ENCODE results near the gene GCAT.

DNA sequence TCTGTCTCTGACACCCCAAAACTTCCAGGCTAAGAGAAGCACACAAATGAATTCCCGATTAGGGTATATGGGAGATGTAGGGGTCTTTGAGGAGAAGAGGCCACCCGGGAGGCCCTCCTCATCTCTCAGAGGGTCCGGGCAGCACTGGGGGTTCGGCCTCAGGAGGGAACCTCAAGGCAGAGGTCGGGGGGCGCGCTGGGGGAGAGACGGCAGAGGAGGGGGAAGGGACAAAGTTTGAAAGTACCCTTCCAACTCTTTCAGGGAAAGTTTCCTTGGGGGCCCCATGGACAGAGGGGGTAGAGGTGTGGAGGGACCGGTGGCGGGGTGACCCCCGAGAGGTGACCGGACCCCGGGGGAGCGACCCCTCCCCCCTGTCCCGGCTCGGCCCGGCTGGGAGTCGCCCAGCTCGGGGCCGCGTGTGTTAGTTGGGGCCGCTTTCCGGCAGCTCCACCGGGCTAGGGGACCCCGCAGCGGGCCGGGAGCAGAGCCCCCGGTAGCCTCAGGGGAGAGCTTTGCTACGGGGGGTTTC lies 3.3 kb upstream of the GCAT start:
- no peak for TF ChIP-seq HMG20A (CRISPR knock-in tag; IDR thresholded peaks at IDR 0.05; ENCODE audit: borderline replicate concordance)
- TF ChIP-seq, protein P1, sequence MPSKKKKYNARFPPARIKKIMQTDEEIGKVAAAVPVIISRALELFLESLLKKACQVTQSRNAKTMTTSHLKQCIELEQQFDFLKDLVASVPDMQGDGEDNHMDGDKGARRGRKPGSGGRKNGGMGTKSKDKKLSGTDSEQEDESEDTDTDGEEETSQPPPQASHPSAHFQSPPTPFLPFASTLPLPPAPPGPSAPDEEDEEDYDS (CRISPR knock-in tag; IDR thresholded peaks at IDR 0.05), result no peak
- TF ChIP-seq SMYD3 (CRISPR knock-in tag; IDR thresholded peaks at IDR 0.05), result no peak
- no peak; the same call in 1 of the 2 replicates for TF ChIP-seq PHF8 (CRISPR knock-in tag; IDR thresholded peaks at IDR 0.05)
- TF ChIP-seq, protein P2, sequence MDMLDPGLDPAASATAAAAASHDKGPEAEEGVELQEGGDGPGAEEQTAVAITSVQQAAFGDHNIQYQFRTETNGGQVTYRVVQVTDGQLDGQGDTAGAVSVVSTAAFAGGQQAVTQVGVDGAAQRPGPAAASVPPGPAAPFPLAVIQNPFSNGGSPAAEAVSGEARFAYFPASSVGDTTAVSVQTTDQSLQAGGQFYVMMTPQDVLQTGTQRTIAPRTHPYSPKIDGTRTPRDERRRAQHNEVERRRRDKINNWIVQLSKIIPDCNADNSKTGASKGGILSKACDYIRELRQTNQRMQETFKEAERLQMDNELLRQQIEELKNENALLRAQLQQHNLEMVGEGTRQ (IDR thresholded peaks at IDR 0.05; ENCODE audit: low read depth, low read length), result no peak
- TF ChIP-seq, protein P2 (CRISPR knock-in tag; IDR thresholded peaks at IDR 0.05; ENCODE audit: borderline replicate concordance), result no peak
- no peak for TF ChIP-seq KLF6 (CRISPR knock-in tag; IDR thresholded peaks at IDR 0.05)
- TF ChIP-seq, protein P3, sequence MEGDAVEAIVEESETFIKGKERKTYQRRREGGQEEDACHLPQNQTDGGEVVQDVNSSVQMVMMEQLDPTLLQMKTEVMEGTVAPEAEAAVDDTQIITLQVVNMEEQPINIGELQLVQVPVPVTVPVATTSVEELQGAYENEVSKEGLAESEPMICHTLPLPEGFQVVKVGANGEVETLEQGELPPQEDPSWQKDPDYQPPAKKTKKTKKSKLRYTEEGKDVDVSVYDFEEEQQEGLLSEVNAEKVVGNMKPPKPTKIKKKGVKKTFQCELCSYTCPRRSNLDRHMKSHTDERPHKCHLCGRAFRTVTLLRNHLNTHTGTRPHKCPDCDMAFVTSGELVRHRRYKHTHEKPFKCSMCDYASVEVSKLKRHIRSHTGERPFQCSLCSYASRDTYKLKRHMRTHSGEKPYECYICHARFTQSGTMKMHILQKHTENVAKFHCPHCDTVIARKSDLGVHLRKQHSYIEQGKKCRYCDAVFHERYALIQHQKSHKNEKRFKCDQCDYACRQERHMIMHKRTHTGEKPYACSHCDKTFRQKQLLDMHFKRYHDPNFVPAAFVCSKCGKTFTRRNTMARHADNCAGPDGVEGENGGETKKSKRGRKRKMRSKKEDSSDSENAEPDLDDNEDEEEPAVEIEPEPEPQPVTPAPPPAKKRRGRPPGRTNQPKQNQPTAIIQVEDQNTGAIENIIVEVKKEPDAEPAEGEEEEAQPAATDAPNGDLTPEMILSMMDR (CRISPR knock-in tag; IDR thresholded peaks at IDR 0.05), result no peak
- TF ChIP-seq PAF1 (CRISPR knock-in tag; IDR thresholded peaks at IDR 0.05), result no peak
- TF ChIP-seq ZFP91 (CRISPR knock-in tag; IDR thresholded peaks at IDR 0.05; ENCODE audit: borderline replicate concordance), result no peak
- TF ChIP-seq EP300 (IDR thresholded peaks at IDR 0.05; ENCODE audit: low read depth in 2 of 2, low read length in 2 of 2), result no peak
- TF ChIP-seq EP300 (CRISPR knock-in tag; IDR thresholded peaks at IDR 0.05; ENCODE audit: borderline replicate concordance), result no peak
- no peak for TF ChIP-seq RFX5 (IDR thresholded peaks at IDR 0.05; ENCODE audit: low read depth, low read length)
